Measurements from ENCODE around the gene KCNG2. TPM values are rescaled to one million over a fixed set of nuclear protein-coding genes. Genes with fewer than 3 reads are reported as not detected.

KCNG2 gene
- total RNA-seq, 1 donor = not detected

DNA sequence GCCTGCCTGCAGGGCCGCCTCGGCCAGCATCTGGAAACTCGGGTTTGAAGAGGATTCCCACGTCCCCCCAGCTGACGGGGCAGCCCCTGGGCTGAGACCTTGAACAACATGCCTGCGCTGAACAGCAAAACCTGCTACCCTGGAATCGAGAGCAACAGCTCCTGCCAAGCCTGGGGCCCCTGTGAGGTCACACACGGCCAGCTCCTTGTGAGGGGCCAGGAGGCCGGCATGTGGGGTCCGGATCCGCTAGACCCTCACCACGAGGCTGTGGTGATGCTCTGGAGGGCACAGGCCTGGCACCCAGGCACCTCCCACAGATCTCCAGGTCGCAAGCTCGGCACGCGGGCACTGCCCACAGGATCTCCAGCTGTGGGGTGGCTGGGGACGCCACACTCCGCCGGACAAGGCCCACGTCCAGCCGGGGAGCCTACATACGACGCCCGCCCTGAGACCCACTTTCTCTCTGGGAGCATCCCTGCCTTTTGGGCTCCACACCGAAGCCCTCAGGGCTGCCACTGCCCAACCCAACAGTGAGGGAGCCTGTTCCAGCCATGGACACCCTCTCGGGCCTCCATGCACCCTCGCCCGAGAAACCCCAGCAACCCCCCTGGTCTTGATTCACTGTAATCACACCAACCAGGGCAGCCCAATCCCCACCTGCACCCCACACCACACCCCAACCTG, 119.6 kb downstream of the KCNG2 start:
- Histone ChIP-seq H4K20me1 (ENCODE audit: insufficient read depth, low read length) (peaks cover 15% of the 10 kb centered on the region), H3K79me2 (ENCODE audit: insufficient read depth, low read length) (peaks cover 11% of the 10 kb centered on the region), H2AFZ (ENCODE audit: low read length) (no peak overlapping the region), H3K27me3 (ENCODE audit: insufficient read depth, low read length) (no peaks in the 10 kb centered on the region), H3K4me2 (ENCODE audit: insufficient read depth, low read length) (no peak overlapping the region), H3K36me3 (ENCODE audit: insufficient read depth, low read length) (peaks cover 3% of the 10 kb centered on the region), H3K9me3 (ENCODE audit: low read depth, low read length) (no peaks in the 10 kb centered on the region), H3K27ac (ENCODE audit: low read depth, low read length) (no peak overlapping the region), H3K4me1 (ENCODE audit: insufficient read depth, low read length) (no peaks in the 10 kb centered on the region), H3K4me3 (ENCODE audit: insufficient read depth, low read length) (no peak overlapping the region)
- TF ChIP-seq, protein P1, sequence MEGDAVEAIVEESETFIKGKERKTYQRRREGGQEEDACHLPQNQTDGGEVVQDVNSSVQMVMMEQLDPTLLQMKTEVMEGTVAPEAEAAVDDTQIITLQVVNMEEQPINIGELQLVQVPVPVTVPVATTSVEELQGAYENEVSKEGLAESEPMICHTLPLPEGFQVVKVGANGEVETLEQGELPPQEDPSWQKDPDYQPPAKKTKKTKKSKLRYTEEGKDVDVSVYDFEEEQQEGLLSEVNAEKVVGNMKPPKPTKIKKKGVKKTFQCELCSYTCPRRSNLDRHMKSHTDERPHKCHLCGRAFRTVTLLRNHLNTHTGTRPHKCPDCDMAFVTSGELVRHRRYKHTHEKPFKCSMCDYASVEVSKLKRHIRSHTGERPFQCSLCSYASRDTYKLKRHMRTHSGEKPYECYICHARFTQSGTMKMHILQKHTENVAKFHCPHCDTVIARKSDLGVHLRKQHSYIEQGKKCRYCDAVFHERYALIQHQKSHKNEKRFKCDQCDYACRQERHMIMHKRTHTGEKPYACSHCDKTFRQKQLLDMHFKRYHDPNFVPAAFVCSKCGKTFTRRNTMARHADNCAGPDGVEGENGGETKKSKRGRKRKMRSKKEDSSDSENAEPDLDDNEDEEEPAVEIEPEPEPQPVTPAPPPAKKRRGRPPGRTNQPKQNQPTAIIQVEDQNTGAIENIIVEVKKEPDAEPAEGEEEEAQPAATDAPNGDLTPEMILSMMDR (IDR thresholded peaks at IDR 0.05; ENCODE audit: extremely low read depth, low read depth, low read length) = no peak
- DNase-seq (ENCODE audit: insufficient read length, low spot score, missing footprints) = peak; percentile 64

DNA sequence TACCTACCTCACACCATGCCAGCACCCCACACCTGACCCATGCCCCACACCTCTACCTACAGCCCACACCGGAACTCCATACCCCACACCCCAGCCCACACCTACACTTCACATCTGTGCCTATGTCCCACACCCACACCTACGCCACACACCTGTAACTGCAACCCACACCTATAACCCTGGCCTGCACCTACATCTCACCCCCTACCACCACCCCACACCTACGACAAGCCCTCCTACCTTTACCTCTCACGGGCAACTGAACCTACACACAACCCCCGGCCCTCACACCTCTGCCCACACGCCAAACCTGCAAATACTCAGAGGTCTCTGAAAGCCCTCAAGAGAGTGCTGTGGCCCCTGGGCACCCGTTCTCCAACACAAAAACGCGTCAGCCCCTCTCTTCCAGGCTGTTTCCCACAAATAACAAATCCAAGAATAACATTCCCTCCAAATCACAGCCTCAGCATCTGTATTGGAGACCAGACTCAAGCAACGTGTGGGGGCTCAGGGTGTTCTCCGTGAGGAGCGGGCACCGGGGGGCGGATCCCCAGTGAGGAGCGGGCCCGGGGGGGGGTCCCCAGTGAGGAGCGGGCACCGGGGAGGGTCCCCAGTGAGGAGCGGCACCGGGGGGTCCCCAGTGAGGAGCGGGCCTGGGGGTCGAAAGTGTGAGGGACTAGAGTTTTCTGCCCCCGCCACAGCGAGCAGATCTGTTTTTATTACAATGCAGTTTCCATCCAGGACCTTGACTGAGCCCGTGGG, 120.3 kb downstream of the KCNG2 start:
- Histone ChIP-seq H3K4me1 (ENCODE audit: insufficient read depth, low read length) (no peaks in the 10 kb centered on the region), H3K27ac (ENCODE audit: low read depth, low read length) (no peak overlapping the region), H3K27me3 (ENCODE audit: insufficient read depth, low read length) (no peaks in the 10 kb centered on the region), H3K4me2 (ENCODE audit: insufficient read depth, low read length) (no peak overlapping the region), H3K4me3 (ENCODE audit: insufficient read depth, low read length) (no peak overlapping the region), H2AFZ (ENCODE audit: low read length) (no peak overlapping the region), H3K9me3 (ENCODE audit: low read depth, low read length) (no peaks in the 10 kb centered on the region), H3K36me3 (ENCODE audit: insufficient read depth, low read length) (peaks cover 4% of the 10 kb centered on the region), H4K20me1 (ENCODE audit: insufficient read depth, low read length) (peaks cover 11% of the 10 kb centered on the region), H3K79me2 (ENCODE audit: insufficient read depth, low read length) (peaks cover 11% of the 10 kb centered on the region)
- TF ChIP-seq, protein P1 (IDR thresholded peaks at IDR 0.05; ENCODE audit: extremely low read depth, low read depth, low read length) = no peak
- peak; percentile 49 for DNase-seq (ENCODE audit: insufficient read length, low spot score, missing footprints)

DNA sequence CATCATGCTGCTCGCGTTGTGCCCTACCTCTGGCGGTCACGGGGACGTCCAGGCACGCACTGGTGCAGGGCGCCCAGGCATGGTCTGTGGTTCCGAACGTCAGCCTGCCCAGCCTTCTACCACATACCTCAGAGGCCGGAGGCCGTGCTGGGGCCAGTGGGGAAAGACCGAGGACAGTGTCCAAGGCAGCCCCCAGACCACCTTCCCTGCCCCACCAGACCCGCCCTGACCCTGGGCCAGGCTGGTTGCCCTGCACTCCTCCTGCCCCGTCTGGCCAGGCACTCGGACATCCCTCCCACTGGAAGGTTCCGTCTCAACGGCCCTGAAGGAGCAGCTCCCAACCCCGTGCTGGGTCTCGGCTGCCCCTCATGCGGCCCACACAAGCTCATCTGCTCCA, 120.9 kb downstream of the KCNG2 start:
- peaks cover 11% of the 10 kb centered on the region for H3K79me2 ChIP-seq (ENCODE audit: insufficient read depth, low read length)

More for the DNA sequence above, 120.9 kb downstream of the KCNG2 start:
- no peaks in the 10 kb centered on the region for H3K27me3 ChIP-seq (ENCODE audit: insufficient read depth, low read length)
- no peak overlapping the region for H3K27ac ChIP-seq (ENCODE audit: low read depth, low read length)
- no peaks in the 10 kb centered on the region for H3K9me3 ChIP-seq (ENCODE audit: low read depth, low read length)
- H3K4me1 ChIP-seq (ENCODE audit: insufficient read depth, low read length) = no peaks in the 10 kb centered on the region
- H3K4me3 ChIP-seq (ENCODE audit: insufficient read depth, low read length) = no peak overlapping the region
- H3K36me3 ChIP-seq (ENCODE audit: insufficient read depth, low read length) = peaks cover 4% of the 10 kb centered on the region
- H4K20me1 ChIP-seq (ENCODE audit: insufficient read depth, low read length) = peaks cover 7% of the 10 kb centered on the region
- H2AFZ ChIP-seq (ENCODE audit: low read length) = no peak overlapping the region
- TF ChIP-seq, protein P1 (IDR thresholded peaks at IDR 0.05; ENCODE audit: extremely low read depth, low read depth, low read length) = no peak
- no peak overlapping the region for H3K4me2 ChIP-seq (ENCODE audit: insufficient read depth, low read length)
- peak; percentile 34 for DNase-seq (ENCODE audit: insufficient read length, low spot score, missing footprints)
